ENCODE measurements around the gene CDC42EP2.

DNA sequence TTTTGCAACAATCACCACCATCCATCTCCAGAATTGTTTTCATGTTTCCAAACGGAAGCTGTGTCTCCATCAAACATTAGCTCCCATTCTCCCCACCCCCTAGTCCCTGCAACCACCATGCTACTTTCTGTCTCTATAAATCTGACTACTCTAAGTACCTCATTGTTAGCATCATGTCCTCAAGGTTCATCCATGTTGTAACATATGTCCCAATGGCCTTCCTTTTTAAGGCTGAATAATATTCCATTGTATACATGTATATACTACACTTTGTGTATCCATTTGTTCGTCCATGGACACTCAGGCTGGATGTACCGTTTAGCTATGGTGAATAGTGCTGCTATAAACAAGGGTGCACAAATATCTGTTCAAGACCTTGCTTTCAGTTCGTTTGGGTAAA is 10.8 kb downstream of the CDC42EP2 start:
- TF ChIP-seq POLR2A (IDR thresholded peaks at IDR 0.05) = no peak
- TF ChIP-seq POLR2AphosphoS5 (IDR thresholded peaks at IDR 0.05) = no peak
- TF ChIP-seq, protein P1, sequence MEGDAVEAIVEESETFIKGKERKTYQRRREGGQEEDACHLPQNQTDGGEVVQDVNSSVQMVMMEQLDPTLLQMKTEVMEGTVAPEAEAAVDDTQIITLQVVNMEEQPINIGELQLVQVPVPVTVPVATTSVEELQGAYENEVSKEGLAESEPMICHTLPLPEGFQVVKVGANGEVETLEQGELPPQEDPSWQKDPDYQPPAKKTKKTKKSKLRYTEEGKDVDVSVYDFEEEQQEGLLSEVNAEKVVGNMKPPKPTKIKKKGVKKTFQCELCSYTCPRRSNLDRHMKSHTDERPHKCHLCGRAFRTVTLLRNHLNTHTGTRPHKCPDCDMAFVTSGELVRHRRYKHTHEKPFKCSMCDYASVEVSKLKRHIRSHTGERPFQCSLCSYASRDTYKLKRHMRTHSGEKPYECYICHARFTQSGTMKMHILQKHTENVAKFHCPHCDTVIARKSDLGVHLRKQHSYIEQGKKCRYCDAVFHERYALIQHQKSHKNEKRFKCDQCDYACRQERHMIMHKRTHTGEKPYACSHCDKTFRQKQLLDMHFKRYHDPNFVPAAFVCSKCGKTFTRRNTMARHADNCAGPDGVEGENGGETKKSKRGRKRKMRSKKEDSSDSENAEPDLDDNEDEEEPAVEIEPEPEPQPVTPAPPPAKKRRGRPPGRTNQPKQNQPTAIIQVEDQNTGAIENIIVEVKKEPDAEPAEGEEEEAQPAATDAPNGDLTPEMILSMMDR (IDR thresholded peaks at IDR 0.05) = no peak
- no peak for TF ChIP-seq EP300 (IDR thresholded peaks at IDR 0.05; ENCODE audit: low read depth)
